HG02884 (cell line): ENCODE measurements around the gene TEX12.
"Not testable (repeated sequence)": the region's sequence is repeated elsewhere in the genome, so short reads cannot be mapped to it uniquely, and the experiment has no call there.

Experiments
- ATAC-seq: cut with Tn5 transposase; IDR thresholded peaks from one replicate; pipeline ENCODE4 v1.9.1; 2021; ENCODE audit warnings: mild to moderate bottlenecking, moderate library complexity; ENCODE audit not compliant: unreplicated experiment

TEX12 gene

DNA sequence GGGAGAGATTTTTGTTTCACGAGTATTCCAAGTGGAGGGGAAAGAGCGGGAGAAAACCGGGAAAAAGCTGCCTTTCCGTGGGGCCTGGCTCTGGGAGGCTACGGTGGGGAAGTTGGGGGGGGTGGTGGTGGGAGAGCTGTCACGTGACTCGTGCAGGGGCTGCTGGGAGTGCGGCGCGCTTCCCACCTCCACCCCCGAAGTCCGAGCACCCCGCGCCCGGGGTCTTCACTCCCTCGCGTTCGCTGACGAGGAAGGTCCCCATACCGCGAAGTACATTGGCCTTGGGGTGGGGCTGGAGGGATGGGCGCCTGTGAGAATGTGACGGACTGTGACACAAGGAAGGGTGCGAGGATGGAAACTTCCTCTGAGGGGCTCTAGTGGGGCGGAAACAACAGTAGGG, at the start of gene TEX12:
TSS of gene TEX12 (plus strand) at position 228 of the 400 bp plus-strand sequence. CDS start 1,897 bp downstream, outside the sequence.
- ATAC-seq: no peak

- no peak for ATAC-seq
Observed at GRCh38 chr11:112118176-112118575, 49.0 kb upstream of the TEX12 start.

GRCh38 chr11:112121981-112122615, 45.1 kb upstream of the TEX12 start:
- no peak for ATAC-seq

GRCh38 chr11:112123129-112123528, 44.0 kb upstream of the TEX12 start:
- no peak for ATAC-seq

DNA sequence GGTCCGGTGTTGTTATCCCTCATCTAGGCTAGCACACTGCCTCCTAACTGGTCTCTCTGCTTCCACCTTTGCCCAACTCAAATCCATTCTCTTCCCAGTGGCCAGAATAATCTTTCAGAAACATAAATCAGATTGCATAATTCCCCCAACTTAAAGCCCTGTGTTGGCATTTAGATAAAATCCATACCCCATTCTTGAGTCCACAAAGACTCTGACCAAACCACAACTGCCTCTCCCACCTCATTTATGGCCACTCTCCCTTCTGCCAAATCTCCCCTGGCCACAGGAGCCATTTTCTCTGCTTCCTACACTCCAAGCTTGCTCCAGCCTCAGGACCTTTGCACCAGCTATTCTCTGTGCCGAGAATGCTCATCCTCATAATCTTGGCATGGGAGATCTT, 40.1 kb upstream of the TEX12 start:
- ATAC-seq: no peak

- ATAC-seq: no peak
Observed at GRCh38 chr11:112128483-112129121, 38.6 kb upstream of the TEX12 start.

- ATAC-seq: no peak
Observed at GRCh38 chr11:112129656-112130055, 37.5 kb upstream of the TEX12 start.

DNA sequence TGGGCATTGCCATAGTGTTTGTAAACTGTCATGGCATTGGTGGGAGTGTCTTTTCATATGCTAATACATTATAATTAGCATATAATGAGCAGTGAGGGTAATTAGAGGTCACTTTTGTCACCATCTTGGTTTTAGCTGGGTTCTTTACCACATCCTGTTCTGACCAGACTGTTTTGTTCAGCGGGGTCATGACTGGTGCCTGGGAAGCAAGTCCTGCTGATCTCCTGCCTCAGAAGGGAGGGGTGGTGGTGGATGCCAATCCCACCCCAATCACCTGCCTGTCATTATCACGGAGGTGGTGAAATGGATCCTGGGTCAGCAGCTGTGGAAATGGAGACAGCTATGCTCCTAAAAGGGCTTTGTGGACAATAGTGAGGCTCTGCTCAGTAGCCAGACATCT, 34.4 kb upstream of the TEX12 start:
- ATAC-seq: no peak

GRCh38 chr11:112134473-112134872, 32.7 kb upstream of the TEX12 start:
- no peak for ATAC-seq

GRCh38 chr11:112143597-112143996, 23.6 kb upstream of the TEX12 start:
- ATAC-seq: no peak

GRCh38 chr11:112150517-112150916, 16.7 kb upstream of the TEX12 start:
- ATAC-seq: no peak

DNA sequence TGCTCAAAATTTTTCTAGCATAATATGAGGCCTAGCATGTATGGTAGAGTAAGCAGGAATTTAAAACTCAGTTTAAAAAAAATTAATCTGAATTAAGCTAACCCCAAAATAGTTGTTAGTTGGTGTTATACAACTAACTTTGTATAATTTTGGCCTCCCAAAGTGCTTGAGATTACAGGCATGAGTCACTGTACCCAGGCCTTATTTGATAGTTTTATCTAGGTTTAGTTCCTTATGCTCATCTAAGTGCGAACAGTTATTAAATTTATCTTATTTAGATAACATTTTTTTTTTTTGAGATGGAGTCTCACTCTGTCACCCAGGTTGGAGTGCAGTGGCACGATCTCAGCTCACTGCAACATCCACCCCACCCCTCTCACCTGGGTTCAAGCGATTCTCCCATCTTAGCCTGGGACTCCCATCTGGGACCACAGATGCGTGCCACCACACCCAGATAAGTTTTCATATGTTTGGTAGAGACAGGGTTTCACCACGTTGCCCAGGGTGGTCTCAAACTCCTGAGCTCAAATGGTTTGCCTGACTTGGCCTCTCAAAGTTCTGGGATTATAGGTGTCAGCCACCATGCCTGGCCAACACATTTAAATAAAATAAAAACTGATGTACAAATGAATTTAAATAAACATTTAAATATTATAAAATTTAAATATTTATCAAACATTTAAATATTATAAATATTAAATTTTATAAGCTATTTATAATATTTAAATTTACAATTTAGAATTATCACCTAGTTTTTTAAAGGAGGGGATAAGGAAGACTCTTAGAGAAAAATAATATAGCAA, 10.8 kb upstream of the TEX12 start:
- no peak for ATAC-seq

- no peak for ATAC-seq
Observed at GRCh38 chr11:112156956-112157766, 10.0 kb upstream of the TEX12 start.

GRCh38 chr11:112159098-112160065, 7.8 kb upstream of the TEX12 start:
- no peak for ATAC-seq

DNA sequence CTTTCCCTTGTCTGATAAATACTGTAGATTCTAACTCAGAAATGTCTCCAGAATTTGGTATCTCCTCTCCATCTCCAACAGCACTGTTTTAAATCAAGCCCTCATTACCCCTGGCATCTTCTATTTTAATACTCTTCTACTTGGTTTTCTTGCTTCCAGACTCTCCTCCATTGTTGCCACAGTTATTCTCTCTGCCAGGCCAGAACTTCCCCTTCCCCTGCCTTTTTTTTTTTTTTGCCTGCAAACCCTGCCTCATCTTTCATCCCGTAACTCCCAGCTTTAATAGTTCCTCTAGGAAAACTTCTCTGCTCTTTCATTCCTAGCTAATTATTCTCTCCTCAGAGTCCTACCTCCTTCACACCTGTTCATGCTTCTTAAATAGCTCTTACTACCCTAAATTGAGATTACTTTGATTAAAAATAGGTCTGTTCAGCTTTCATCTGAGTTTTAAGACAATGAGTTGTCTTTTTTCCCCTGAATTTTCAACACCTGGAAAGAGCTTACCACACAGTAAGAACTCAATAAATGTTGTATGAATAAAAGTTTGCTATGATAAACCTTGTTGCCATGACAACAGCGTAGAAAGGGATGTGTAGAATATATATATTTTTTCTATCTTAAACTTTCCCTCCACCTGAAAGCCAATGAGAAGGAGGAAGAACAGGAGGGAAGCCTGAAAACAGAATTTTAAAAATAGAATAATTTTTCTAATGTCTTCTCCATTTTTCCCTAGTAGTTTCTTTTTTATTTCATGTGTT, 6.9 kb upstream of the TEX12 start:
- ATAC-seq: no peak

- ATAC-seq: no peak
Observed at GRCh38 chr11:112161012-112161411, 6.2 kb upstream of the TEX12 start.

GRCh38 chr11:112162200-112162599, 5.0 kb upstream of the TEX12 start:
- not testable (repeated sequence) for ATAC-seq

- no peak for ATAC-seq
Observed at GRCh38 chr11:112162761-112163546, 4.2 kb upstream of the TEX12 start.
